HepG2 (cell line): Measurements from ENCODE around the gene CAMSAP2. TPM values are rescaled to one million over a fixed set of nuclear protein-coding genes. Genes with fewer than 3 reads are reported as not detected.

Experiments
- CBX1 ChIP-seq: IDR thresholded peaks from one replicate; pipeline ENCODE4 v1.6.1; 2016; ENCODE audit warnings: antibody characterized with exemption, low read depth
- GMEB1 ChIP-seq: sonication (generic); formaldehyde crosslinking; IDR thresholded peaks from 2 replicates; pipeline ENCODE4 v1.5.1; 2020; ENCODE audit warnings: missing genetic modification reagents, mild to moderate bottlenecking, borderline replicate concordance
- HMG20B ChIP-seq: conservative IDR thresholded peaks from 2 replicates; pipeline ENCODE4 v1.6.1; 2016; ENCODE audit warnings: missing genetic modification reagents, missing compliant biosample characterization
- MAZ ChIP-seq, 2 experiments: sonication (generic) in 1 of 2; formaldehyde crosslinking in 1 of 2; IDR thresholded peaks; 2 replicates each; pipeline versions ENCODE4 v1.5.0 to v1.6.1; 2012 to 2020; ENCODE audit warnings: low read depth in 2 of 2, mild to moderate bottlenecking in 2 of 2, borderline replicate concordance in 1 of 2, improper control_type of control experiment in 1 of 2, low read length in 1 of 2, missing genetic modification reagents in 1 of 2, moderate library complexity in 1 of 2
- ZFP62 ChIP-seq: sonication (generic); formaldehyde crosslinking; IDR thresholded peaks from 2 replicates; pipeline ENCODE4 v1.4.0; 2020; ENCODE audit warnings: missing genetic modification reagents
- ZMAT3 ChIP-seq: sonication (generic); formaldehyde crosslinking; conservative IDR thresholded peaks from 2 replicates; pipeline ENCODE4 v1.7.0; 2021; ENCODE audit warnings: missing genetic modification reagents
- ZNF263 ChIP-seq: sonication (generic); formaldehyde crosslinking; IDR thresholded peaks from 2 replicates; pipeline ENCODE4 v1.4.0; 2020; ENCODE audit warnings: missing genetic modification reagents
- ZNF333 ChIP-seq: sonication (generic); formaldehyde crosslinking; IDR thresholded peaks from 2 replicates; pipeline ENCODE4 v1.4.0; 2020; ENCODE audit warnings: mild to moderate bottlenecking, missing genetic modification reagents, borderline replicate concordance
- ZNF44 ChIP-seq: sonication (generic); formaldehyde crosslinking; IDR thresholded peaks from 2 replicates; pipeline ENCODE4 v1.5.1; 2020; ENCODE audit warnings: mild to moderate bottlenecking, missing genetic modification reagents
- ZNF503 ChIP-seq: sonication (generic); formaldehyde crosslinking; IDR thresholded peaks from 2 replicates; pipeline ENCODE4 v1.4.0; 2020; ENCODE audit warnings: missing genetic modification reagents
- ZNF552 ChIP-seq: sonication (generic); formaldehyde crosslinking; IDR thresholded peaks from 2 replicates; pipeline ENCODE4 v1.9.0; 2022; ENCODE audit warnings: missing genetic modification reagents, mild to moderate bottlenecking, borderline replicate concordance
- ZNF749 ChIP-seq: sonication (generic); formaldehyde crosslinking; IDR thresholded peaks from 2 replicates; pipeline ENCODE4 v1.8.0; 2022; ENCODE audit warnings: mild to moderate bottlenecking, missing genetic modification reagents, moderate library complexity, borderline replicate concordance
- ZNF800 ChIP-seq: sonication (generic); formaldehyde crosslinking; IDR thresholded peaks from 2 replicates; pipeline ENCODE4 v1.4.0; 2020; ENCODE audit warnings: missing genetic modification reagents
- ZNF839 ChIP-seq: sonication (generic); formaldehyde crosslinking; IDR thresholded peaks from 2 replicates; pipeline ENCODE4 v1.4.0; 2020; ENCODE audit warnings: missing genetic modification reagents, mild to moderate bottlenecking, borderline replicate concordance
- ZNF878 ChIP-seq: sonication (generic); formaldehyde crosslinking; IDR thresholded peaks from 2 replicates; pipeline ENCODE4 v1.8.1; 2023; ENCODE audit warnings: mild to moderate bottlenecking, missing genetic modification reagents, moderate library complexity
- polyA plus RNA-seq, 8 experiments: library from polyadenylated mRNA; depleted of rRNA in 3 of 8; stranded (reverse) in 7 of 8; unstranded in 1 of 8; fragments of >200 nt; fragmentation: Illumina TruSeq in 4 of 8; extraction: Trizol in 4 of 8; gene quantifications; 2 replicates each; pipeline versions ENCODE4 v1.2.1 to v1.2.3, GENCODE V29; 2011 to 2016; ENCODE audit warnings: low read depth in 4 of 8, missing spikeins in 1 of 8, mixed read lengths in 1 of 8; ENCODE audit not compliant: insufficient read depth in 1 of 8
- total RNA-seq, 5 experiments: library from RNA; depleted of rRNA; stranded (reverse); fragments of >200 nt; fragmentation: Illumina TruSeq; extraction: Trizol; gene quantifications; 2 replicates each; pipeline ENCODE4 v1.2.3, GENCODE V29; 2016; ENCODE audit warnings: low read depth in 1 of 5

CAMSAP2 gene
- total and polyA plus RNA-seq, 2 of the 13 experiments (the other 11 are each of a cell fraction or from before 2014, with no cell fraction given): 3.4 to 8.2 TPM

- TF ChIP-seq ZNF503 (CRISPR knock-in tag): no peak
- no peak for TF ChIP-seq ZFP62 (CRISPR knock-in tag)
- TF ChIP-seq ZNF44: no peak
- TF ChIP-seq ZNF333 (CRISPR knock-in tag): no peak
- no peak for TF ChIP-seq CBX1
- no peak for TF ChIP-seq ZMAT3 (CRISPR knock-in tag)
- no peak; the same call in 1 of the 2 replicates for TF ChIP-seq MAZ (IDR thresholded peaks at IDR 0.05; ENCODE audit: borderline replicate concordance, low read depth, low read length)
- peak; percentile 8; the same call in 1 of the 2 replicates for TF ChIP-seq MAZ (CRISPR knock-in tag; IDR thresholded peaks at IDR 0.05; ENCODE audit: low read depth)
- no peak for TF ChIP-seq GMEB1 (CRISPR knock-in tag)
- TF ChIP-seq ZNF839: no peak
- TF ChIP-seq ZNF878 (CRISPR knock-in tag): no peak
- no peak for TF ChIP-seq ZNF552 (CRISPR knock-in tag)
- TF ChIP-seq ZNF800 (CRISPR knock-in tag): peak; percentile 14; the same call in 1 of the 2 replicates
- TF ChIP-seq HMG20B (CRISPR knock-in tag): no peak
- TF ChIP-seq ZNF749 (CRISPR knock-in tag): 0 out of 2 replicates have a peak, but pooled peaks have one; percentile 16
- peak; percentile 89 for TF ChIP-seq ZNF263 (CRISPR knock-in tag)
- TF ChIP-seq, all 625 proteins: peak for 9
Measured at GRCh38 chr1:200738327-200738948, at the start of gene CAMSAP2 (continued).
